NCI-H2196 (cell line): ENCODE results near the gene RGS7.

Source experiments
- DNase-seq: peaks from one replicate; lab custom pipeline; 2025; ENCODE audit not compliant: unreplicated experiment; lab: John Stamatoyannopoulos, UW

RGS7 gene

GRCh38 chr1:240854367-240854766, 502.6 kb downstream of the RGS7 start:
- DNase-seq = no peak

- no peak for DNase-seq
Measured at GRCh38 chr1:240847325-240847724, 509.7 kb downstream of the RGS7 start.

- no peak for DNase-seq
Measured at GRCh38 chr1:240844486-240844885, 512.5 kb downstream of the RGS7 start.

GRCh38 chr1:240843798-240844197, 513.2 kb downstream of the RGS7 start:
- DNase-seq = no peak

- DNase-seq = no peak
Measured at GRCh38 chr1:240836271-240836670, 520.7 kb downstream of the RGS7 start.

- DNase-seq = no peak
Measured at GRCh38 chr1:240835291-240835690, 521.7 kb downstream of the RGS7 start.

GRCh38 chr1:240833075-240833474, 523.9 kb downstream of the RGS7 start:
- no peak for DNase-seq

- no peak for DNase-seq
Measured at GRCh38 chr1:240831922-240832321, 525.1 kb downstream of the RGS7 start.

GRCh38 chr1:240831191-240831631, 525.8 kb downstream of the RGS7 start:
- no peak for DNase-seq

- no peak for DNase-seq
Measured at GRCh38 chr1:240829487-240829886, 527.5 kb downstream of the RGS7 start.

GRCh38 chr1:240827786-240828185, 529.2 kb downstream of the RGS7 start:
- no peak for DNase-seq

- DNase-seq = no peak
Measured at GRCh38 chr1:240824238-240824637, 532.8 kb downstream of the RGS7 start.

- DNase-seq = no peak
Measured at GRCh38 chr1:240823357-240823756, 533.6 kb downstream of the RGS7 start.

GRCh38 chr1:240821925-240822324, 535.1 kb downstream of the RGS7 start:
- DNase-seq = no peak

GRCh38 chr1:240820816-240821215, 536.2 kb downstream of the RGS7 start:
- no peak for DNase-seq

GRCh38 chr1:240816472-240816871, 540.5 kb downstream of the RGS7 start:
- DNase-seq = no peak

GRCh38 chr1:240813720-240814119, 543.3 kb downstream of the RGS7 start:
- DNase-seq = no peak

GRCh38 chr1:240811256-240811655, 545.7 kb downstream of the RGS7 start:
- no peak for DNase-seq

GRCh38 chr1:240808381-240808780, 548.6 kb downstream of the RGS7 start:
- DNase-seq = no peak

GRCh38 chr1:240806200-240806745, 550.7 kb downstream of the RGS7 start:
- no peak for DNase-seq

- no peak for DNase-seq
Measured at GRCh38 chr1:240804475-240804874, 552.5 kb downstream of the RGS7 start.

- DNase-seq = peak; percentile 5
Measured at GRCh38 chr1:240803151-240803550, 553.9 kb downstream of the RGS7 start.

- no peak for DNase-seq
Measured at GRCh38 chr1:240802271-240802670, 554.7 kb downstream of the RGS7 start.

GRCh38 chr1:240801442-240801841, 555.6 kb downstream of the RGS7 start:
- DNase-seq = no peak
